GM19238 (cell line): ENCODE results near the gene SLC39A5.
A peak's percentile ranks its signal among the peaks of the same experiment; 100 is the strongest.
"Not testable (repeated sequence)": the region's sequence is repeated elsewhere in the genome, so short reads cannot be mapped to it uniquely, and the experiment has no call there.

Source experiments
- DNase-seq: peaks from one replicate; pipeline ENCODE4 v3.0.0; 2011; ENCODE audit warnings: low spot score; ENCODE audit not compliant: insufficient read length

The SLC39A5 gene

GRCh38 chr12:56229916-56230431 is at the start of gene SLC39A5:
TSS of gene SLC39A5 (plus strand) at chr12:56230051. CDS start at chr12:56231275, 1,224 bp downstream.
- no peak for DNase-seq

DNA sequence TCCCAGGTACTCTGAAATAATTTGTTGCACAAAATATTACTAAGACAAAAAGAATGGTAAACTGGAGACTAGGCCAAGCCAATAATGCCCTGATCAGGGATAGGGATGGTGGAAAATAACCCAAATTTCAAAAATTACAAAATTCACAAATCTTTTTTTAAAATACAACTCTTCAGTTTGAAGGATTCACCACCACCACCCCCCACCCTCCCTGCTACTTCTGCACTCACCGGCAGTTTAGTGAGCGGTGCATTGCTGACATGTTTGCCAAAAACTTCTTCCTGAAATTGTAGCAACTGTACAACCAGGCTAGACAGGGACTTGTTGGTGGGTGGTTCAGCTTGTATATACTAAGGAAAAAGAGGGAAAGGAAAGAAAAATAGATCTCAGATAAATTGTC is 42.9 kb upstream of the SLC39A5 start:
- DNase-seq, result no peak

DNA sequence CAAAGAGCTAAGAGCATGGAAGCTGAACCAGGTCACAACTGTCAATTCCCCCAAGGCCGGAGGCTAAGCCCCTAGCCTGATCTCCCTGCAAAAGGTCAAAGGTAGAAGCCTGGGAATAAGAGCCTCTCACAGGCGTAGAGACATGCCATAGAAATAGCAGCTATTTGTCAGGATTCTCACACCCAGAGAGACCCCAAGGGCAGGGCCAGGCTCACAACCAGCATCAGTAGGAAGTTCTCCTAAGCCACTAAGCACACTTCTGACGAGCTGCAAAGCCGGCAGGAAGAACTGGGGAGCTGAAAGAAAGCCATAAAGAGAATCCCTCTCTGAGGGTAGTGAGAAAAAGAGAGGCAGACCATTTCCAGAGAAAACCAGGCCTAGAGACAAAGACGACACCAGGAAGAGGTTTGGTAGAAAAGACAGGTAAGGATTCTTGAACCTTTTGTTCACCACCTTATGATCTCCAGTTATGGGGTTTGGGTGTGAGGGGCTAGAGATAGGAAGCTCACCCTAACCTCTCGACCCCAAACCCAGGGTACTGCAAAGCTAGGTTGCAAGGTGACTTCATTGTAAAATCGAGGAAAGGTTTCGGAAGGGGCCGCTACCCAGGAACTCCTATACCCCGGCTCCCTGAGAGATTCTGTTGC is 41.6 kb upstream of the SLC39A5 start:
- no peak for DNase-seq

- no peak for DNase-seq
These were observed 41.1 kb upstream of the SLC39A5 start for GRCh38 chr12:56188778-56189098.

DNA sequence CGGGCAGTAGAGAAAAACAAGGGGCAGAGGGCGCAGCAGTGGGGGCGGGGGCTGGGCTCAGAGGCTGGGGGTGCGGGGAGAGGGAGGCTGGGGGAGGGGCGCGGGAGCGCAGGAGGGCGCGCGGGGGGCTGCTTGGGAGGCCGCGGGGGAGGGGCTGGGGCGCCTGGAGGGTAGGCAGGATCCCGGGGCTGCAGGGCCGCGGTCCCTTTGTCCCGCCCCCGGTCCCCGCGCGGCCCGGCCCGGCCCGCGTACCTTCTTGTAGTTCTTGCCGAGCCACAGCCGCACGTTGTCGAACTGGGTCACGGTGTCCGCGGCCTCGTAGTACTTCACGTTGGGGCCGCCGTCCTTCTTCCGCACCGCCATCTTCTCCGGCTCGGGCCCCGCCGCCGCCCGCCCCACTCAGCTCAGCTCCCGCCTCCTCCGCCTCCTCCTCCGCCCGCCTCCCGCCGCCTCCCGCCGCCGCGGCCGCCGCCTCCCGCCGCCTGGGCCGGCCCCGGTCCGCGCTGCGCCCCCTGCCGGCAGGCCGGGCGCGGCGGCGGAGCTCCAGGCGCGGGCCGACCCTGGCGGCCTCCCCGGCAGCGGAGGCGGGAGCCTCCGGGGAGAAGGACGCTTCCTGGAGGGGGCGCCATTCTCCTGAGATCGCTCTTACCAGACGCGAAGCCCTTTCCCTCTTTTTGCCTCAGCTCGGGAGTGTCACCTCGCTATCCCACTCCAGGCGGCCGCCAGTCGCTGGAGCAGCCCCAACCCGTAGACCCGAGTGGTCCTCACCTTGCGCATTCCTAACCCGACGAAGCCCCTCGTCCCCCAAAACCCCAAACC is 40.5 kb upstream of the SLC39A5 start, which contains the start of gene SMARCC2:
Gene SMARCC2 (minus strand): TSS at position 385 of the 819 bp plus-strand sequence. CDS start 22 bp downstream, at position 363.
- peak; percentile 91 for DNase-seq

DNA sequence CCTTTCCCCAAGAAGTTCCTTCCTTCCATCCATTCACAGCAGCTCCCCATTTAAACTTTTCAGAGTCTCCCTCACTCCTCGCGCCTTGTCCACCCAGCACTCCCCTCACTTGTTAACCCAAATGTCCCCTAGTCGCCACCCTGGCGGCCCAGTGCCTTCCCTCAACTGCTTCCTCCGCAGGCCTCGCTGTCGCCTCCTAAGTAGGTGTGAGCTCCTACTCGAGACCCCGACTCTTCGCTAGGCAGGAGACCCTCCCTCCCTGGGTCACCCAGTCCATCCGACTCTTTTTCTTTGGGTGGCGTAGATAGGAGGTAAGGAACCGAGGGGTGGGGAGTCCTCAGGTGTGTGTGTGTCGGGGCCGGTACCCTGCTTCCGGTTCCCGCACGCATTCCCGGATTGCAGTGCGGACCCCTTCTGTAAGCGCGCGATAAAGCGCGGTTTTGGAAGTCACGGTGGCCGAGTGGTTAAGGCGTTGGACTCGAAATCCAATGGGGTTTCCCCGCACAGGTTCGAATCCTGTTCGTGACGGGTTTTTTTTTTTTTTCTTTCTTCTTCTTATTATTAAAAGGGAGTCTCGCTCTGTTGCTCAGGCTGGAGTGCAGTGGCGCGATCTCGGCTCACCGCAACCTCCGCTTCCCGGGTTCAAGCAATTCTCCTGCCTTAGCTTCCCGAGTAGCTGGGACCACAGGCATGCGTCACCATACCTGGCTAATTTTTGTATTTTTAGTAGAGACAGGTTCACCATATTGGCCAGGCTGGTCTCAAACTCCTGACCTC is 39.7 kb upstream of the SLC39A5 start:
- peak; percentile 65 for DNase-seq

- DNase-seq, result no peak
These were observed 39.1 kb upstream of the SLC39A5 start for GRCh38 chr12:56190695-56191155.

GRCh38 chr12:56192582-56192981 is 37.3 kb upstream of the SLC39A5 start:
- no peak for DNase-seq

GRCh38 chr12:56193025-56193578 is 36.7 kb upstream of the SLC39A5 start:
- DNase-seq, result peak; percentile 45

GRCh38 chr12:56196818-56197550 is 32.9 kb upstream of the SLC39A5 start:
- not testable (repeated sequence) for DNase-seq

- DNase-seq, result no peak
These were observed 31.8 kb upstream of the SLC39A5 start for GRCh38 chr12:56197921-56198635.

- DNase-seq, result no peak
These were observed 31.0 kb upstream of the SLC39A5 start for GRCh38 chr12:56198836-56199235.

DNA sequence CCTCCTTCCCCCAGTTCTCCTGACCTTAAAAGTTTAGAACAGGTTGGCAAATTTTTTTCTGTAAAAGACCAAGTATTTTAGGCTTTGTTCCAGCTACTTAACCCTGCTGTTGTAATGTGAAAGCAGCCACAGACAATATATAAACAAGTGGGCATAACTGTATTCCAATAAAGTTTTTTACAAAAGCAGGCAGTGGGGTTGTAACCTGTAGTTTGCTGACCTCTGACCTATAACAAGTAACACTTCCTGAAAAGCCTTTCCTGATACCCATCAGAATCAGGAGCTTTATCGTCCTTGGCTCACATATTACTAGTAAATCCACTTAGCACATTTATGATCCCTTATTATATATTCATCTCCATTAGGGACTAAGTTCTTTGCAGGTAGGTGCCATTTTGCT is 27.5 kb upstream of the SLC39A5 start:
- DNase-seq, result no peak

DNA sequence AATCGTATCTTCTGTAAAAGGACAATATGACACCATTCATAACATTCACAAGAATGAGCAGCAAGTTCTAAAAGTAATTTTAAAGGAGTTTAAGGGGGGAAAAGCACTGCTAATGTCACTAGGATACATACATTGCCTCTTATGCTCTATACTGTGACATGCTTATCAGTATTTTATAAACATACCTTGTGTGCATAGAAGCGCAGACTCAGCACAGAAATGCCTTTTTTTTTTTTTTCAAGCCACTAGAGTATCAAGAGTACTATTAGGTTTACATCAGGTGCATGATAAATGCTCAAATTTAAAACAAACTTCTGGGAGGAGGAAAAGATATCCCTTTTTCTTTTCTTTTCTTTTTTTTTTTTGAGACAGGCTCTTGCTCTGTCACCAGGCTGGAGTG is 27.0 kb upstream of the SLC39A5 start:
- DNase-seq, result no peak

DNA sequence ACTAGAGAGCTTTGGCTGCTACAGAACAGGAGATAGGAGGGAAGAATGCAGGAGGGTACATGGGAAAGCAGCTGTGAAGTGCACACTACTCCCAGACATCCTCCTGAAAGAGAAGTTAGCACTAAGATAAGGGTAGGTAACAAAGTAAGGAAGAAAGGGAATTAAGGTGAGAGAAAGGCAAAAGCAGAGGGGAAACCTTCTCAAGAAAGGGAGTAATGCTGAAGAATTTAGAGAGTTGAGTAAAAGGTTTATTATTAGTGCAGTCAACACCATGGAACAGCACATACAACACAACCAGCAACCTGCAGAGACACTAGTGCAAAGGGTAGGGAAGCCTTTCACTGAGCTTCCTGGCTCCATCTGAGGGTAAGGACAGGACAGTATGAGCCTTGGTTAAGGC is 25.6 kb upstream of the SLC39A5 start:
- no peak for DNase-seq

DNA sequence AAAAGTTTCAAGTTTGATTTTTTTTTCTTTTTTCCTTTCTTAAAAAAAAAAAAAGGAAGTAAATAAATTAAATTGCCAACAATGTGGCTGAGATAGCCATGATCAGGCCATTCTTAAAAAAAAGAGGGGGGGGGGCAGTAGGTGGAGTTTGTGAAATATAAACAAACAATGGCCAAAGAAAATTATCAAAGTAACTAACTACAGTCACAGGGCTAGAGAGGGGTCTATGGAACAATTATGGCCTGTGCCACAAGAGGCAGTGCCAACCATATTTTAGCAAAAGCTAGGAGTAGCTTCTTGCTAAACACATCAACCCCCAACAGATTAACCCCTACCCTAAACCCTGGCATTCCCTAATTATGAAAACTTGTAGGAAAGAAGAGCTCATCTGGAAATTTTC is 24.4 kb upstream of the SLC39A5 start:
- no peak for DNase-seq

- no peak for DNase-seq
These were observed 23.2 kb upstream of the SLC39A5 start for GRCh38 chr12:56206452-56207166.

DNA sequence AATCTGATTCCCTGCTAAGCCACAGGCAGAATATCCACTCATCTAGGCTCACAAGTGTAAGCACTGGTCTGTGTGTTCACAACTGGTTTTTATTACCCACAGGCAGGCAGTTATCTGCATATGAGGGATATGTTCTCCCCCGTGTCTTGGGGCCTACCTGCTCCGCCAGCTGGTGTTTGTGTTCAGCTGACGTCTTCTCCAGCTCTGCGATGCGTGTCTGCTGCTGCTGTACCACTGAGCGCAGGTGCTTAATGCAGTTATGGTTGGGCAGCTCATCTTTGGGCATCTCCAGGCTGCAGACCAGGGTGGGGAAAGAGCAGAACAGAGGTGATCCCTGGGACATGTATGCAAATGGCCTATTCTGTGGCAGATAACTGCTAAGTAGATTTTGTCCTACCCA is 21.8 kb upstream of the SLC39A5 start:
- DNase-seq, result no peak

DNA sequence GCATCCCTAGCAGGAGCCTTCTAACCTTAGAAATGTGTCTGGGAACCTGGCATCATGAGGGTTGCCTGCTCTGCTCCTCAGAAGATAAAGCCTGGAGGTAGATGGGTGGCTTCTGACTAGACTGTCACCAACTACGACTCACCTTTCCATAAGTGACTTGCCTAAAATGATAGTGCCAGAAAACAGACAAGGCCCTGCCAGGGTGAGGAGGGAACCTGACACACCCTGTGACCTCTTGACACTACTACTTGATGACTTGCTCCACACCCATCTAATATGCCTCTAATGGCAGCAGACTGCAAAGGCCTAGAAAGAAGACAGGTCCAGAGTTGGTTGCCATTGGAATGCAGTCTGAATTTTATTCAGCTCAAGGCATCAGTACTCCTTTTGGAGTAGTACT is 17.5 kb upstream of the SLC39A5 start:
- no peak for DNase-seq
